ENCODE results near the gene TNRC6C. TPM values are rescaled to one million over a fixed set of nuclear protein-coding genes. Genes with fewer than 3 reads are reported as not detected.
A peak's percentile ranks its signal among the peaks of the same experiment; 100 is the strongest.

The TNRC6C gene
- total and polyA plus RNA-seq, 2 experiments from 2014 or later: 10.1 to 16.6 TPM

GRCh38 chr17:77957857-77958715 is at the start of gene TNRC6C (continued):
- TF ChIP-seq NANOG (IDR thresholded peaks at IDR 0.05; ENCODE audit: borderline replicate concordance): no peak

DNA sequence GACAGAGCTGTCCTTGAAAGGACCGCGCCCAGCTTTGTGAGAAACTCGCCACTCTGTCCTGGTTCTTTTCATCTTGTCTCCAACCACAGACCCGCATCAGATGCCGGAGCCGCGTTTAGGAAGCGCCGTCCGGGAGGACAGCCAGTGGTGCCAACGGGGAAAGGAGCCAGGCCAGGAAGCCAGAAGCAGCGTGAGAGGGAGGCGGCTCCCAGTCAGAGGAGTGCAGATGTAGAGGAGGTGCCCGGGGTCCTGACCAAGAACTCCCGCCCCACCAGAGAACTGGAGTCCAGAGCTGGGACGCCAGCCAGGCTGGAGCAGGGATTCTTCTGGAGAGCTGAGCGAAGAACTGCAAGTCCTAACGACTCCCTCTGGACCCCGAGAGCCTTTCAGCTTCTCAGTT is 49.3 kb upstream of the TNRC6C start:
- DNase-seq (ENCODE audit: low spot score): no peak
- peak overlapping the region; percentile 52; the same call in 1 of the 2 replicates for H2AFZ ChIP-seq
- peaks cover 8% of the 10 kb centered on the region for H3K27me3 Mint-ChIP-seq (ENCODE audit: insufficient read depth, low read depth, poor library complexity)

GRCh38 chr17:77909816-77910215 is 48.7 kb upstream of the TNRC6C start:
- Histone ChIP-seq H3K4me2 (no peak overlapping the region), H3K4me1 (ENCODE audit: insufficient read depth) (peaks cover 9% of the 10 kb centered on the region), H3K36me3 (ENCODE audit: insufficient read depth) (no peaks in the 10 kb centered on the region), H3K79me2 (replicated peaks; ENCODE audit: insufficient read depth) (no peaks in the 10 kb centered on the region), H3K27me3 (ENCODE audit: insufficient read depth) (no peaks in the 10 kb centered on the region), H3F3A (replicated peaks; ENCODE audit: low read depth) (no peaks in the 10 kb centered on the region), H3K9me2 (ENCODE audit: insufficient read depth) (no peaks in the 10 kb centered on the region), H2AFZ (no peak overlapping the region), H4K20me1 (replicated peaks; ENCODE audit: insufficient read depth) (no peaks in the 10 kb centered on the region), H3K27ac (ENCODE audit: low read depth) (no peak overlapping the region), H3K4me3 (no peak overlapping the region)
- Mint-ChIP-seq H3K36me3 (ENCODE audit: low read depth) (no peaks in the 10 kb centered on the region), H3K27ac (no peak overlapping the region), H3K4me3 (no peak overlapping the region), H3K4me1 (peaks cover 22% of the 10 kb centered on the region), H3K27me3 (ENCODE audit: insufficient read depth, low read depth, poor library complexity) (peaks cover 10% of the 10 kb centered on the region), H3K9me3 (peaks cover 2% of the 10 kb centered on the region; the same call in 2 of the 3 replicates)
- no peak for DNase-seq (ENCODE audit: low spot score)
- TF ChIP-seq, protein P1, sequence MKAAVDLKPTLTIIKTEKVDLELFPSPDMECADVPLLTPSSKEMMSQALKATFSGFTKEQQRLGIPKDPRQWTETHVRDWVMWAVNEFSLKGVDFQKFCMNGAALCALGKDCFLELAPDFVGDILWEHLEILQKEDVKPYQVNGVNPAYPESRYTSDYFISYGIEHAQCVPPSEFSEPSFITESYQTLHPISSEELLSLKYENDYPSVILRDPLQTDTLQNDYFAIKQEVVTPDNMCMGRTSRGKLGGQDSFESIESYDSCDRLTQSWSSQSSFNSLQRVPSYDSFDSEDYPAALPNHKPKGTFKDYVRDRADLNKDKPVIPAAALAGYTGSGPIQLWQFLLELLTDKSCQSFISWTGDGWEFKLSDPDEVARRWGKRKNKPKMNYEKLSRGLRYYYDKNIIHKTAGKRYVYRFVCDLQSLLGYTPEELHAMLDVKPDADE (IDR thresholded peaks at IDR 0.05): no peak
- ATAC-seq: no peak

More for the DNA sequence above, 49.3 kb upstream of the TNRC6C start:
- no peaks in the 10 kb centered on the region for H3F3A ChIP-seq (replicated peaks; ENCODE audit: low read depth)
- H3K9me3 Mint-ChIP-seq: peaks cover 2% of the 10 kb centered on the region; the same call in 2 of the 3 replicates
- peak; percentile 32; the same call in 2 of the 3 replicates for ATAC-seq
- peaks cover 19% of the 10 kb centered on the region for H3K4me1 Mint-ChIP-seq
- H3K27ac ChIP-seq (ENCODE audit: low read depth): no peak overlapping the region
- H3K4me2 ChIP-seq: no peak overlapping the region
- TF ChIP-seq NANOG (IDR thresholded peaks at IDR 0.05; ENCODE audit: borderline replicate concordance) (no peak), STAT1 (IDR thresholded peaks at IDR 0.05; ENCODE audit: unreplicated experiment) (no peak)
- H3K27ac Mint-ChIP-seq: no peak overlapping the region
- peaks cover 6% of the 10 kb centered on the region for H3K4me1 ChIP-seq (ENCODE audit: insufficient read depth)
- no peak overlapping the region for H3K4me3 ChIP-seq
- H3K79me2 ChIP-seq (replicated peaks; ENCODE audit: insufficient read depth): no peaks in the 10 kb centered on the region
- H3K9me2 ChIP-seq (ENCODE audit: insufficient read depth): no peaks in the 10 kb centered on the region
- H3K27me3 ChIP-seq (ENCODE audit: insufficient read depth): no peaks in the 10 kb centered on the region
- no peak overlapping the region for H3K4me3 Mint-ChIP-seq
- H3K36me3 ChIP-seq (ENCODE audit: insufficient read depth): no peaks in the 10 kb centered on the region
- no peaks in the 10 kb centered on the region for H4K20me1 ChIP-seq (replicated peaks; ENCODE audit: insufficient read depth)
- no peaks in the 10 kb centered on the region for H3K36me3 Mint-ChIP-seq (ENCODE audit: low read depth)

DNA sequence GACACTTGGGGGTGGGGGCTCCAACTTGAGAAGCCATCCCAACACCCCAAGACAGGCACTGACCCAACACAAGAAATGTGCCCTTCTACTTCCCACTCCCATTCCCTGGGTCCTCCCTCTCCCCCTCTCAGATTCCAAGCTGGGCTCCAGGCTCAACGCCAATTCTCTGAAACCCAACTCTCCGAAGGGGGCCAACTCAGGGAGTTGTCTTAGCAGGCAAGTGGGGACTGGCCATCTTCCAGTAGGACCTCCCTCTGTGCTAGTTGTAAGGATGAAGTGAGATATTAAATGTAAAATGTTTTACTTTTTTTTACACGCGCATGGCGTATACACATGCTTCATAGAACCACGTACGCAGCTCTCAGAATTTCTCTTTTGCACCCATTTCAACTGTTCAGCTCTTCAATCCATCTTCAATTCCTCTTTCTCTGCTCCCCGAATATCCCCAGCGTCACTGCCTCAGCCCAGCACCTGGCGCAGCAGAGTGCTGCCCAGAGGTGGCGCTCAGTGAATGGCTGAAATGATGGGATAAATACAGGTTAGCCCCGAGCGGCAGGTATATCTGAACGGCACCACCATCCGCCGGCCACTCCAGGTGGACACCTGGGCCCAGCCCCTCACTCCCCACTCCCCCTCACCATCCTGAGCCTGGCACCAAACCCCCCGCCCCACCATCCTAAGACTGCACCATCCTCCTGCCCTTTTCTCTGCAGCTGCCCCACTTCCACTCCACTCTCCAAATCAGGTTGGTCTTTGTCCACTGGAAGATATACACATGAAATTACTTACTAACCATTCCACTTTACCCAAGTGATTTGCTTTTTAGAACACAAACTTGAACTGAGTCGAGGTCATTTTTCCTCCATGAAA is 43.9 kb upstream of the TNRC6C start:
- Histone ChIP-seq H4K20me1 (replicated peaks; ENCODE audit: insufficient read depth) (no peaks in the 10 kb centered on the region), H3K9me2 (ENCODE audit: insufficient read depth) (peaks cover 3% of the 10 kb centered on the region; the same call in 1 of the 2 replicates), H3K27me3 (ENCODE audit: insufficient read depth) (no peaks in the 10 kb centered on the region), H3K36me3 (ENCODE audit: insufficient read depth) (no peaks in the 10 kb centered on the region), H3K4me1 (ENCODE audit: insufficient read depth) (peaks cover 33% of the 10 kb centered on the region), H3F3A (replicated peaks; ENCODE audit: low read depth) (0 out of 2 replicates have a peak, but pooled peaks cover 3% of the 10 kb centered on the region), H3K79me2 (replicated peaks; ENCODE audit: insufficient read depth) (no peaks in the 10 kb centered on the region), H3K4me2 (no peak overlapping the region), H2AFZ (peak overlapping the region; percentile 15), H3K27ac (ENCODE audit: low read depth) (no peak overlapping the region), H3K4me3 (no peak overlapping the region)
- Mint-ChIP-seq H3K36me3 (ENCODE audit: low read depth) (peaks cover 7% of the 10 kb centered on the region; the same call in 1 of the 3 replicates), H3K27me3 (ENCODE audit: insufficient read depth, low read depth, poor library complexity) (peaks cover 10% of the 10 kb centered on the region), H3K4me1 (peaks cover 30% of the 10 kb centered on the region), H3K9me3 (peaks cover 10% of the 10 kb centered on the region), H3K27ac (no peak overlapping the region), H3K4me3 (no peak overlapping the region)
- peak; percentile 98 for ATAC-seq
- DNase-seq (ENCODE audit: low spot score): peak; percentile 76
- no peak for TF ChIP-seq CREB1 (CRISPR knock-in tag; IDR thresholded peaks at IDR 0.05; ENCODE audit: low read depth)
- TF ChIP-seq, protein P2, sequence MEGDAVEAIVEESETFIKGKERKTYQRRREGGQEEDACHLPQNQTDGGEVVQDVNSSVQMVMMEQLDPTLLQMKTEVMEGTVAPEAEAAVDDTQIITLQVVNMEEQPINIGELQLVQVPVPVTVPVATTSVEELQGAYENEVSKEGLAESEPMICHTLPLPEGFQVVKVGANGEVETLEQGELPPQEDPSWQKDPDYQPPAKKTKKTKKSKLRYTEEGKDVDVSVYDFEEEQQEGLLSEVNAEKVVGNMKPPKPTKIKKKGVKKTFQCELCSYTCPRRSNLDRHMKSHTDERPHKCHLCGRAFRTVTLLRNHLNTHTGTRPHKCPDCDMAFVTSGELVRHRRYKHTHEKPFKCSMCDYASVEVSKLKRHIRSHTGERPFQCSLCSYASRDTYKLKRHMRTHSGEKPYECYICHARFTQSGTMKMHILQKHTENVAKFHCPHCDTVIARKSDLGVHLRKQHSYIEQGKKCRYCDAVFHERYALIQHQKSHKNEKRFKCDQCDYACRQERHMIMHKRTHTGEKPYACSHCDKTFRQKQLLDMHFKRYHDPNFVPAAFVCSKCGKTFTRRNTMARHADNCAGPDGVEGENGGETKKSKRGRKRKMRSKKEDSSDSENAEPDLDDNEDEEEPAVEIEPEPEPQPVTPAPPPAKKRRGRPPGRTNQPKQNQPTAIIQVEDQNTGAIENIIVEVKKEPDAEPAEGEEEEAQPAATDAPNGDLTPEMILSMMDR (conservative IDR thresholded peaks at IDR 0.05; ENCODE audit: low read depth in 2 of 2): peak; percentile 52 to 86

Measured in GM23338 (cell line).